22Rv1 (cell line): ENCODE data around the gene PVR.

Experiments used
- CTCF ChIP-seq: fragments of 450-650 bp; IDR thresholded peaks from 2 replicates; pipeline ENCODE4 v1.5.1; 2017; ENCODE audit warnings: mild to moderate bottlenecking
- ZFX ChIP-seq: fragments of 450-650 bp; IDR thresholded peaks from 2 replicates; pipeline ENCODE4 v1.6.1; 2017; ENCODE audit warnings: antibody characterized with exemption, borderline replicate concordance

- no peak for TF ChIP-seq CTCF
- no peak for TF ChIP-seq ZFX
Measured at GRCh38 chr19:44661205-44661604, 17.5 kb downstream of the PVR start.
